ENCODE results near the gene RNF126.

The RNF126 gene

GRCh38 chr19:662207-662961 is 630 bp downstream of the RNF126 start:
- peak in 1 of 2 experiments; percentile 15 for DNase-seq

DNA sequence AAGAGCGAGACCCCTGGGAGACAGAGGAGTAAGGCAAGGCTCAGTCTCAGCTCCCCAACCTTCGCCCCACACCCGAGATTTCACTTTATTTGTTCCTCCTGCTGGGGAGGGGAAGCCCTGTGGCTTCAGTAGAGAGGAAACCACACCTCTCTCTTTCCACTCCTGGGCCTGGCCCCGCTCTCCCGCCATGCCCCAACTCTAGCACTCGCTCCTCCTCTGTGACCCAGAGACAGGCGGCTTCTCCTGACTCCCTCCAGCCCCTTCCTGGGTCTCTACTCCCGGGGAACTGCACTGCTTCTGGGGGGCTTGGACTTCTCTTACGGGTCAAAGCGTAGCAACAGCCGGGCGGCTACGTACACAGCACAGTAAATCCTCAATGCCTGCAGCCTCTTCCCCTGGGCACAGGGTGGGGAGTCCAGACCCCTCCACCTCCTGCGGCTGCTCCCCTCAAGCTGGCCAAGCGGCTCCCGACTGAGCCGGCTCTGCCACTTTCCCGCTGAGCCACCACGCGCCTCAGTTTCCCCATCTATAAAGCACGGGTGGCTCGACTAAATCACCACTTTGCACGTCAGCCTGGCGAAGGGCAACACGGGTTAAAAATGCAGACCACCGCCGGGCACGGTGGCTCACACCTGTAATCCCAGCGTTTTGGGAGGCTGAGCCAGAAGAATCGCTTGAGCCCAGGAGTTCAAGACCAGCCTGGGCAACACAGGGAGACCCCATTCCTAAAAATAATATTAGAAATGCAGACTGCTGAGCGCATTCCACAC is 1.4 kb downstream of the RNF126 start:
- DNase-seq: no peak

GRCh38 chr19:660793-661426 is 2.1 kb downstream of the RNF126 start:
- DNase-seq: no peak

GRCh38 chr19:658916-659839 is 3.8 kb downstream of the RNF126 start:
- no peak for DNase-seq

GRCh38 chr19:658059-658839 is 4.8 kb downstream of the RNF126 start:
- DNase-seq: no peak

DNA sequence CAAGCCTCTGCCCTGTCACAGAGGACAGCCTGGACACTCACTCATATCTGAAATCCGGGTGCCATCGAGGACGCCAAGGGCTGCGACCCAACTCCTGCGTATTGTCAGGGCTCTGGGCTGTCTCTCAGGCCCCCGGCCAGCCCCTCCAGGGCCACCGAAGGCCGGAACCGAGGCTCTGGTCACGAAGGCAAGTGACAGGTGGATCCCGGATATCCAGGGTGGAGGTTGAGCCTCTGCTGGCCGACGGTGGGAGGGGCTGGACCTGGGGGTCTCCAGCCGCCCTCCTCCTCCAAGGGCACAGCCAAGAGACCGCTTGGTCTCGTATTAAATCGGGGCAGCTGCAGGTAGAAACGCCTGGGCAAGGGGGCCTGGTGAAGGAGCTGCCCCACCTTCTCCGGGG is 5.4 kb downstream of the RNF126 start:
- no peak for DNase-seq

DNA sequence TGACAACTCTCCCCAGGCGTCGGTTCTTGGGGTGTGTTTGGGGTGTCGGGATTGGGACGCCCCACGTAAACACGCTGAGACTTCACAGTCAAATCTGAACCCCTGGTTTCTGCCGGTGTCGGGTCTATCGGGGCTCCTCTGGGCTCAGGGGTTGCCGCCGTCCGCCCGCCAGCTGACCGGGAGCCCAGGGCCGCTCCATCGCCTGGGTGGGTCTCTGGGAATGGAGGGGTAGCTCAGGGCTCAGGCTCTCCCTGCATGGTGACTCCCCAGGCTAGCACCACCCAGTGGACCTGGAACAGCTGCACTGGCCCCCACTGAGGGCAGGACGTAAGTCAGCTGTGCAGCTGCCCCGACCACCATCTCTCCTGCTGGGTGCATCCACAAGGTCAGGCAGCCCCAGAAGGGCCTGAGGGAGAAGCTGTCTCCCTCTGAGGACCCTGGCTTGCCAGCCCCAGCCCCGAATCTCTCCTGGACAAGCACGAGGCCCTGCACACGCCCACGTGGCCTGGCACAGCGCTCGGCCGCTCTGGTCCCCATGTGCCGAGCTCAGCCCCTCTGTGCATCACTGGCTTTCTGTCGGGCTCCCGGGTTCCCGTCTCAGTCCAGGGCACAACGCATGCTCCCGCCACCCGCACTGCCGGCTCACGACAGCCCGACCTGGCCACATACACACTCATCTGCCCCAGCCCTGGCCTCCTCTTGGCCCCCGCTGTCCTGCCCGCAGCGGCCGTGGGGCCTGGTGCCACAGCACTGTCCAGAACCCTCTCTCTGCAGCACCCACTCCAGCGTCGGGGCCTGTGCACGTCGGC is 6.1 kb downstream of the RNF126 start:
- no peak for DNase-seq

DNA sequence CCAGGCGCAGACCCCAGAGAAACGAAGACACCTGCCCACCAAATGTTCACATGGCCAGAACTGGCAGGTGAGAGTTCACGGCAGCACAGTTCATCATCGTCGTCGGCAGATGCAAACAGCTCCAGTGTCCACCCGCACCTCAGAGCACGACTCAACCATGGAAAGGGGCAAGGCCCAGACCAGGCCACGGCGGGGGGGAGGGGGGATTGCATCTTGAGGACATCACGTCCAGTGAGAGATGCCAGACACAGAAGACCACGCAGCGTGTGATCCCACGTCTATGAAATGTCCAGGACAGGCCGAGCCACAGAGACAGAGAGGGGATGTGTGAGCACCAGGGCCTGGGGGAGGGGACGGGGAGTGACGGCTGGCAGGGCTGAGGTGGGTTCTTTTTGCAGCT is 7.3 kb downstream of the RNF126 start:
- DNase-seq: no peak

- no peak for DNase-seq
These were observed 9.6 kb downstream of the RNF126 start for GRCh38 chr19:653425-653824.

DNA sequence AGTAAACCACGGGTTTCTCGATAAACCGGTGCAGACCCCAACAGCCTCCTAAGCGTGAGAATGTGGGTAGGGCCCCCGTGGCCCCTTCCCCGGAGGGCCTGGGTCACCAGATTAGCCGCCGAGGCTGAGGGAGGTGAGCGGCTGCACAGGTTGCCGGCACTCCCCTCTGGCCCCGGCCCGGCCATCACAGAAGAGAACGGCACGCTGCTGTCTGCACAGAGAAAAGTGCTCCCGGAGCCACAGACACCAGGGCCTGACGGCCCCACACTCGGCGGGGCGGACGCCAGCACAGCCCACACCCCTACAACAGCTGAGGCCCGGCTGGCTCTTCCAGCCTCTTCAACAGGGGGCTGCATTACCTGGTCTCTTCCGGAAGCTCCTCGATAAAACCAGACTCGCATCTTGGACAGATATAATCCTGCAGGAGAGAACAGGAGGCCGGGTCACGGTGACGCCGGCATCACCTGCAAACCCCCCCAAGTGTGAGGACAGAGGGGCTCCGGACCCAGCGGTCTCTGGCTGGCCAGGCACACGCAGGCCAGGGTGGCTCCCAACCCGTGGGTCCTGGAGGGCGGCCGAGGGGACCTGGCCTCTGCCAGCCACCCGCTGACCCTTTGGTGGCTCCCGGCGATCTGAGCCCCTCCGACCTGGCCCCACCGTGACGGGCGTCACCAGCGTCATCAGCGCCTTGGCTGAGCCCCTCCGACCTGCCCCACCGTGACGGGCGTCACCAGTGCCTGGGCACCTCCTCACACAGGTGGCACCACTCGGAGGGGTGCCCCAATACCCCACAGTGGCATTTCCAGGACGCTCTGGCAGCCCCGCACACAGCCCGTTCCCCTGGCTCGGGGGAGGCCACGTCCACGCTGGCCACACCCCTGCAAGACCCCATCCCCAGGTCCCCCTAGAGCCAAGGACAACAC is 10.3 kb downstream of the RNF126 start:
- DNase-seq: no peak

DNA sequence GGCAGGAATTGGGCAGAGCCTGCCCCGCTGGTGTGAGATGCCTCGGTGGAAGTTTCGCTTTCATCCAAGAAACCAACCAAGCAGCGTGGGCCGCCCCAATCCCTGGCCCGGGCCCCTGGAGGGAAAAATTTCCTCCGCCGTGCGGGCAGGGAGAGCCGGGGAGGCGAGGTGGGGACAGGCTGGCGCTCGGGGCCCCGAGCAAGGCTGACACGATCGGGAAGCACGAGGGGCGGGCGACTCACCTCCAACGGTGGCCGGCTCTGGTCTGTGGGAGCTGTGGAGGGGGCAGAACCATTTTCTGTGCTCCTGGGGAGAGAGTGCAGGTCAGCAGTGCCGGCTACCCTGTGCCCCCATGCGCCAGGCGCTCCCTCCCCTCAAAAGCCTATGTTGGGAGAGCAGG is 11.0 kb downstream of the RNF126 start:
- no peak for DNase-seq

DNA sequence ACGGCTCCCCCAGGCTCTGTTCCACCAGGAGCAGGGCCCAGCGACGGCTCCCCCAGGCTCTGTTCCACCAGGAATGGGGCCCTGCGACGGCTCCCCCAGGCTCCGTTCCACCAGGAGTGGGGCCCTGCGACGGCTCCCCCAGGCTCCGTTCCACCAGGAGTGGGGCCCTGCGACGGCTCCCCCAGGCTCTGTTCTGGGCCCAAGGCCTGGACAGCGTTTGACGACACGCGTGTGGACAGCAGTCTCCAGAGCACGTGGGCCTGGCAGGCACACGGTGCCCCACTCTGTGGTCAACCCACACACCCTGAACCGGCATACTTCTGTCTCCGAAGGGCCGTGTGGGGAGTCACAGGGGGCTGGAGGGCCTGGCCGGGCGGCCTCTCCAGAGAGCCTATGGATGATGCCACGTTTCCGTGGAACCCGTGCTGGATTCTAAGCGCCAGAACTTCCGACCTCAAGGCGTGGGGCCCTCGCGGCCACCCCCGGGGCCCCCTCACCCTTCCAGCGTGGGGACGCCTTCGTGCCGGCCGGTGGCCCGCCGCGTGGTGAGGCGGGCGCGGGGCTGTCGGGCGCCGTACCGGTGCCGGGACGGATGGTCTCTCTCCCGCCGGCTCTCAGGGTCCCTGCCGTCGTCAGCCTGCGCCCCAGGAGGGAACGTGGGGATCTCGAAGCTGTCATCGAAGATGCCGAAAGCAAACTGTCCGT is 11.7 kb downstream of the RNF126 start:
- DNase-seq: no peak

- no peak for DNase-seq
These were observed 12.9 kb downstream of the RNF126 start for GRCh38 chr19:650121-650520.

GRCh38 chr19:648904-649801 is 13.9 kb downstream of the RNF126 start:
- no peak for DNase-seq

DNA sequence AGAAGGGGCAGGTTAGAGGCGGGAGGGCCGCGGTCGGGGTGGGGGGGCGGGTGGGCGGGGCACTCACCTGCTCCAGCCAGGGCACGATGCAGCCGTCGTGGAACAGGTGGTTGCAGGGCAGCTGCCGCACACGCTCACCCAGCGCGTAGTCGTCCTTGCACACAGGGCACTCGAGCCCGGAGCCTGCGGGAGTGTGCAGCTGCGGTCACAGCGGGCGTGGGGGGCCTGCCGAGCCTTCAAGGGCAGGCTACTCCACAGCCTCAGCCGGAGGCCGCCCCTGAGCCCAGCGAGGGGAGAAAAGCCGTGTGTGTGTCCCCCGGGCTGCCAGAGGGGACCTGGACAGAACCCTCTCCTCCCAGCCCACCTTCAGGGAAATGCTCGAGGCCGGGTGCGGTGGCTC is 14.7 kb downstream of the RNF126 start:
- no peak for DNase-seq

DNA sequence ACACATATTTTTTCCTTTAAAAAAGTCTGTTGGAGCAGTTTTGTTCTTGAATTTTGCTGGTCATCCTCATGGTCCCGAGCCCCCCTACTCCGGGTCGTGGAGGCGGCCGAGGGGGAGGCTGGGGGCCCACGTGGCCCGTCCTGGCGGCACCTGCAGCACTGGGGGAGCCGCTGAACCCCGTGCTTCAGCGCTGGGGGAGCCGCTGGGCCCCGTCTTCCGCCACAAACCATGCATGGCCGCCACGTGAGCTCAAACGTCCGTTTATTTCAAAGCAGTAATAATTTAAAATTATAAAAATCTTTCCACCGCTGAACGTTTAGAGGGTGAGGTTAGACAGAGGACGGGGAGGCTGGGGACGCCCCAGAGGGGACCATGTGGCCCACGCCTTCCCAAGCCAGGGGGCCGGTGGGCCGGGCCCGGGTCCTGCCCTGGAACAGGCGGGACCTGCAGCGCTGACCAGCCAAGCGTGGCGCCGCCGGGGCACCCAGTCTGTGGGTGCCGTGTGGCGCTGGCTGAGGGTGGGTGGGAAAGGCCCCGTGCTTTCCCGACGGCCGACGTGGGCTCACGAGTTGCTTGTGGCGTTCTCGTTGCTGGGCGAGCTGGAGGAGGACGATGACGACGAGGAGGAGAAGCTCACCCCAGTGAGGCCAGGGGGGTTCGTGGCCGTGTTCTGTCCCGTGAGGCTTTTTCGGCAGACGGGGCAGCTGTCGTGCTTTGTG is 15.3 kb downstream of the RNF126 start:
- no peak for DNase-seq

DNA sequence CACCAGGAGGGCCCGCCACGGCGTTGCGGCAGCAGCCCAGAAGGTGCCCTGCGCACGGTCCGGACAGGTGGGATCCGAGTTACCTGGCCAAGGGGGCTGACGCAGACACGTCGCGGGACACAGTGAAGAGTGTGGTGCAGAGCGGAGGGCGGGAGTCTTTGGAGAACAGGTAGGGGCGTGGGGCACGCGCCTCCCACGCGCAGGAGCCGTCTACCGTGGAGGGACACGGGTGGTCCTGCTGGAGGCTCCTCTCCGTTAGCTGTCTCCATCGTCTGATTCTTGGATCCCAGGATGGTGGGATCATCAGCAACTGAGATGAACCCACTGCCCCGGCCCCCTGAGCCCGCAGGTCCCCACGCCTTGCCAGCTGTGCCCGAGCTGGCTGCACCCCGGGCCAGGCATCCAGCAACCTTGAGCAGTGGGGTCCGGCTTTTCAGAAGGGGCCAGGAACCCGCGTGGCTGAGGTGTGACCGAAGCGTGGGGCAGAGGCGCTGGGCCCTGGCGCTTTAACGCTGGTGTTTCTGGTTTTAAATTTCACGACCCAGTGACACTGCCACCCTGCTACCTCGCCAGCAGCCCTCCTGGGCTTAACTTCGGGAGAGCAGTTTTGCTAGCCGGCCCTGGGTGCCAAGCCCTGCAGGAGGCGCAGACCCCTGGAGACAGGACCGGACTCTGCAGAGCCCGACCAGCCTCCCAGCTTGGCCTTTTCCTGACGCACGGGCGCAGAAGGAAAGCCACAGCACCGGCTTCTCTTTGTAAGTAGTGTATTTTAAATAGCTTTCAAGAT is 16.0 kb downstream of the RNF126 start:
- no peak for DNase-seq
